ENCODE data around the gene CLIC1.

CLIC1 gene

GRCh38 chr6:31736021-31736767, at the start of gene CLIC1:
TSS of gene CLIC1 (minus strand) at chr6:31736530. CDS start at chr6:31736300, 230 bp downstream.
- Histone ChIP-seq H3K9me3 (no peaks in the 10 kb centered on the region), H3K36me3 (replicated peaks) (peaks cover 40% of the 10 kb centered on the region), H3K27me3 (ENCODE audit: low read depth) (no peaks in the 10 kb centered on the region), H3K4me1 (peaks cover 42% of the 10 kb centered on the region), H3K4me3 (peak within 1 kb of the TSS; percentile 62)
- DNase-seq (ENCODE audit: low spot score in 2 of 2), result peak; percentile 82 to 90
- in situ Hi-C loops (cut with MboI; ENCODE audit: low sequenced_read_pairs), result loop anchor here (5.0 kb wide), 1 partner anchor 96 kb away; no protein-coding TSS in a partner anchor

GRCh38 chr6:31785475-31785874, 49.1 kb upstream of the CLIC1 start:
- H3K4me3 ChIP-seq, result no peak overlapping the region
- no peaks in the 10 kb centered on the region for H3K9me3 ChIP-seq
- no peaks in the 10 kb centered on the region for H3K27me3 ChIP-seq (ENCODE audit: low read depth)
- in situ Hi-C loops (cut with MboI; ENCODE audit: low sequenced_read_pairs), result no loop called here
- peaks cover 85% of the 10 kb centered on the region for H3K36me3 ChIP-seq (replicated peaks)
- no peak for DNase-seq (ENCODE audit: low spot score in 2 of 2)
- no peaks in the 10 kb centered on the region for H3K4me1 ChIP-seq

DNA sequence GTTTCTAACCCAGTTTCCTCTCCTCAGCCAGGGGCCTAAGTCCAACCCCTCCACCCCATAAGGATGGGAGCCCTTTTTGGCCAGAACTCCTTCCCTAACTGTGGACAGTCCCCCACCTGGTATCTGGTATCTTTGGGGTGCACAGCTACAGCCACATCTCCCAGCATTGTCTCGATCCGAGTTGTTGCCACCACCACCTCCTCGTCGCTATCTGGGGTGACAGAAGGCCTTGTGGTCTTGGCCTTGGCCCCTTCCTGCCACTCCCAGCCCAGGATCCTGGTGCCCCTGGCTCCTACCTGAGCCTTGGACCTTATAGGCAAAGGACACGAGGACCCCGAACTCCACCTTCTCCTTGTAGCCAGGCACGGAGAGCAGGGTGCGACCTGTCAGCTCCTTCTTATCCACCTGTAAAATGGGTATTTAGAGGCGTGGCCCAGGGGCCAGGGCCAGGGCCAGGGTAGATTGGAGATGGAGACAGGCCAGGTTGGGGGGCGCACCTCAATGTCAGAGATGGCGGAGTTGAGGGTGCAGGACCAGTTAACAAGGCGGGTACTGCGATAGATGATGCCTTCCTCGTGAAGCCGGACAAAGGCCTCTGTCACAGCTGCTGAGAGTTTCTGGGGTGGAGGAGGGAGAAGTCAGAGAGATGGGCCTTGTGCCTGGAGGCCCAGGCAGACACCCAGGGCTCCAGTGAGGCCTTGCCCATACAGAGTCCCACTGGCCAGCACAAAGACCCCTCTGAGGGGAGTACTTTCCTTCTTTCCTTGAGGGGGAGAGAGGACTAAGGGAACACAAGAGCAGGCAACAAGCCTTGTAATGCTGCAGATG, 48.0 kb upstream of the CLIC1 start:
- in situ Hi-C loops (cut with MboI; ENCODE audit: low sequenced_read_pairs), result no loop called here
- DNase-seq (ENCODE audit: low spot score in 2 of 2), result no peak
- Histone ChIP-seq H3K36me3 (replicated peaks) (peaks cover 87% of the 10 kb centered on the region), H3K27me3 (ENCODE audit: low read depth) (no peaks in the 10 kb centered on the region), H3K9me3 (no peaks in the 10 kb centered on the region), H3K4me3 (no peak overlapping the region), H3K4me1 (no peaks in the 10 kb centered on the region)

DNA sequence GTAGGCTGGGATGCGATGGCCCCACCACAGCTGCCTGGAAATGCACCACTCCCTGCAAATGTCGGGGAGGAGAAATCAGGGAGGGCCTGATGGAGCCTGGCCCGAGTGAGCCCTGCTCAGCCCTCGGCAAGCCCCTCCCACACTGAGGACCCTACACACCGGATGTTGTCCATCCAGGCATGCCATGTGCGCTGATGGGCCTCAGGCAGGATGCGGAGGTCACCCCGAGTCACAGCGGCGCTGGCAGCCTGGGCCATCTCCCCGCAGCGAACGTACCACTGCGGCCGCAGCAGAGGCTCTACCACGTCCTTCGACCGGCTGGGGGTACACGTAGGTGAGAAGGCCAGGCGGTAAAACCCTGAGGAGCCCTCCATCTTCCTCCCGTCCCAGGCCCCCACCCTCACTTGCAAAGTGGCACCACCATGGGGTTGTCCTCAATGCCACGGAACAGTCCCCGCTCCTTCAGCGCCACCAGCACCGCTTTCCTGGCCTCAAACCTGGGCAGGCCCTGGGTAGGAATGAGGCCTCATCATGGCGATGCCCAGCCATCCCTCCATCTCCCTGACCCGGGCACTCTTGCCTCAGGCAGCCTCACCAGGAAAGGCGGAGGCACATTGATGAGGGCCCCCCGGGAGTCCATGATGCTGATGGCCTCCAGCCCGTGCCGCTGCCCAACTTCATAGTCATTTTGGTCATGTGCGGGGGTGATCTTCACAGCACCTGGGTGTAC, 46.0 kb upstream of the CLIC1 start:
- H3K4me3 ChIP-seq, result no peak overlapping the region
- no peak for DNase-seq (ENCODE audit: low spot score in 2 of 2)
- H3K4me1 ChIP-seq, result peaks cover under 1% of the 10 kb centered on the region
- H3K9me3 ChIP-seq, result no peaks in the 10 kb centered on the region
- in situ Hi-C loops (cut with MboI; ENCODE audit: low sequenced_read_pairs), result no loop called here
- H3K27me3 ChIP-seq (ENCODE audit: low read depth), result no peaks in the 10 kb centered on the region
- H3K36me3 ChIP-seq (replicated peaks), result peaks cover 89% of the 10 kb centered on the region

DNA sequence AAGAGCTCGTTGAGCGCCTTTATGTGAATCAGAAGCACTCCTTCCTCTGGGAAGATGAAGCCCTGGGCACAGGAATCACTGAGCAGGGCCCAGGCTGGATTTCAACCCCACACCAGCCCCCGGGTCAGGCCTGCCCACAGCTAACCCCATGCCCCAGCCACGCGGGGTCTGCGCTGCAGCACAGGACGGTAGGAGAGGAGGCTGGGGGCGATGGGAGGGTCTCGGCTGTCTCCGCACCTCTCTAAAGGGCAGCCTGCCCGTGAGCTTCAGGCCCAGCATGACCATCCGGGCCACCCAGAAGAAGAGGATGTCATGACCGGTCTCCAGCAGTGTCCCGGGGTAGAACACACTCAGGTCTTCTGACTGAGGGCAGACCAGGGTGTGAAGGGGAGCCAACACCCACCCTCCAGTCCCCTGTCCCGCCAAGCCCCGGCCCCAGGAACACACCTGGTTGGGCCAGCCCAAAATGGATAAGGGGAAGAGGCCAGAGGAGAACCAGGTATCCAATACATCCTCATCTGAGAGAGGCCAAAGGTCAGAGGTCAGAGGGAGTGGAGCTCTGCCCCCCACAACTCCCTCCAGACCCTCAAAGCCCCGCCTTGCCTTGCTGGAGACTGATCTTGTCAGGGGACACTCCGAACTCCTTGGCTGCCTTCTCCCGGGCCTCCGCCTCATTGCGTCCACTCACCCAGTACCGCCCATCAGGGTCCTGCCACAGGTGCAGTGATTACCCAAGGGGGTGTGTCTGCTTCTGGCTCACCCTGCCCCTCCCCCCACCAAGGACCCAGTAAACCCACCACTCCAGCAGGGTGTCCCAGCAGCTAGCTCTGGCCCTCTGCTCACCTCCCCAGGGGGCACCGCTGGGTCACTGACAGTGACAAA, 45.2 kb upstream of the CLIC1 start:
- Histone ChIP-seq H3K4me1 (peaks cover 6% of the 10 kb centered on the region), H3K4me3 (no peak overlapping the region), H3K36me3 (replicated peaks) (peaks cover 87% of the 10 kb centered on the region), H3K9me3 (no peaks in the 10 kb centered on the region), H3K27me3 (ENCODE audit: low read depth) (no peaks in the 10 kb centered on the region)
- DNase-seq (ENCODE audit: low spot score in 2 of 2), result no peak
- in situ Hi-C loops (cut with MboI; ENCODE audit: low sequenced_read_pairs), result no loop called here

DNA sequence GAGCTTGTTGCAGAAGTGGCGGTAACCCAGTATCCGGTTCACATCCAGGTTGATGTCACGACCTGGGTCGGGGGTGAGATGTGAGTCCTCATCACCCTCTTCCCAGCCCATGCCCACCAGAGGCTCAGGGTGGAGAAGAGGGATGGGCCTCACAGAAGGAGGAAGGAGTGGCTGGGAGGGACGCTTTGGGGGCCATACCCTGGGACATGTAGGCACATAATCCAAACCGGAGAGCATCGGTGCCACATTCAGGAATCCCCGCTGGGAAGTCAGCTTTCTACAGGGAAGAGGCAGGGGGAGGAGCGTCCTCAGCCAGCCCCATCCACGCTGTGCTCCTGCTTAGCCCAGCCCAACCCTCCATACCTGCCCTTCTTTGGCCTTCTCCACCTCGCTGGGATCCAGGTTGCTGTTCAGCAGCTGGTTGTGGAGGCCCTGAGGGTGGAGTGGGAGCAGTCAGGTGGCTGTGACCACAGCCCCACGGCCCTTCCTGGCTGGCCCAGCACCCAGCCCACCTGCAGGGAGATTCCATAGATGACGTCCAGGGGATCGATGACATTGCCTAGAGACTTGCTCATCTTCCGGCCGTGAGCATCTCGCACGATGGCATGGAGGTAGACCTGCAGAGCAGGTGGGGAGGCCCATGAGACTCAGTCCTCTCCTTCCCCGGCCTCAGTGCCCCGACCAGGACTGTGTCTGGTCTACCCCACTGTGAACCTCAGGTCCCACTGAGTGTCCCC, 44.3 kb upstream of the CLIC1 start:
- DNase-seq (ENCODE audit: low spot score in 2 of 2), result no peak
- in situ Hi-C loops (cut with MboI; ENCODE audit: low sequenced_read_pairs), result no loop called here
- H3K36me3 ChIP-seq (replicated peaks), result peaks cover 80% of the 10 kb centered on the region
- no peaks in the 10 kb centered on the region for H3K9me3 ChIP-seq
- H3K4me3 ChIP-seq, result no peak overlapping the region
- peaks cover 6% of the 10 kb centered on the region for H3K4me1 ChIP-seq
- H3K27me3 ChIP-seq (ENCODE audit: low read depth), result no peaks in the 10 kb centered on the region

DNA sequence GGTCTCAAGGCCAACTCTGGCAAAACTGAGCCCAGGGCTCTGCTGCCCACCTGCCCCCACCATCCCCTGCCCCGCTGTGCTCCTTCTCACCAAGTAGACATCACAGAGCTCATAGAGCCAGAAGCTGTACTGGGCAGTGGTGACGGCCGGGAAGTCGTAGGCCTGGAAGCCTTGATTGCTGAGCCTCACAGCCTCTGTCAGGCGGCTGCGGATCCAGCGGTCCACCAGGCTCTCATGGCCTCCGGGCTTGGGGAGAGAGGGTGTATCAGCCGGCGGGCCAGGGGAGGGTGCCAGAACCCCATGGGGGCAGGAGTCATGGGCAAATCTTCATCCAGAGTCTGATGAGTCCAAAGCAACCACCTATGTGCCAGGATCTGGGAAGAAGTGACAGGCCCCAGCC, 43.6 kb upstream of the CLIC1 start:
- no peak overlapping the region for H3K4me3 ChIP-seq
- peaks cover 6% of the 10 kb centered on the region for H3K4me1 ChIP-seq
- in situ Hi-C loops (cut with MboI; ENCODE audit: low sequenced_read_pairs), result no loop called here
- DNase-seq (ENCODE audit: low spot score in 2 of 2), result no peak
- H3K36me3 ChIP-seq (replicated peaks), result peaks cover 72% of the 10 kb centered on the region
- no peaks in the 10 kb centered on the region for H3K9me3 ChIP-seq
- H3K27me3 ChIP-seq (ENCODE audit: low read depth), result no peaks in the 10 kb centered on the region

GRCh38 chr6:31778999-31779885, 42.9 kb upstream of the CLIC1 start:
- Histone ChIP-seq H3K36me3 (replicated peaks) (peaks cover 66% of the 10 kb centered on the region), H3K9me3 (no peaks in the 10 kb centered on the region), H3K4me1 (peaks cover 6% of the 10 kb centered on the region), H3K27me3 (ENCODE audit: low read depth) (no peaks in the 10 kb centered on the region), H3K4me3 (no peak overlapping the region)
- in situ Hi-C loops (cut with MboI; ENCODE audit: low sequenced_read_pairs), result no loop called here
- DNase-seq (ENCODE audit: low spot score in 2 of 2), result no peak

DNA sequence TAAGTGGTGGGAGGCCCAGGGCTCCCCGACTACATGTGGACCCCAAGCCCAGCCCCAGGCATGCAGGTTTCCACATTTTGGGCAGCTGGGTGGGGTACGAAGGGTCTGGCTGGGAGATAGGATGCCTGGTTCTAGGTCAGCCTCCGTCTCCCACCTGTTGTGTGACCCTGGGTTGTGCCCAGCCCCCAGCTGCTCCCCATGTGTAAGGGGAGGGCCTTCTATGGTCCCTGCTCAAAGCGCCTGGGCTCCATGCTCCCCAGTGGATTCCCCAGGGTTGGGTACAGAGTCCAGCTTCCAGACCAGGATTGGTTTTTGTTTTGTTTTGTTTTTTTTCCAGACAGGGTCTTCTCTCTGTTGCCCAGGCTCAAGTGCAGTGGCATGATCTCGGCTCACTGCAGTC, 41.9 kb upstream of the CLIC1 start:
- H3K4me3 ChIP-seq, result no peak overlapping the region
- no peaks in the 10 kb centered on the region for H3K27me3 ChIP-seq (ENCODE audit: low read depth)
- H3K36me3 ChIP-seq (replicated peaks), result peaks cover 55% of the 10 kb centered on the region
- in situ Hi-C loops (cut with MboI; ENCODE audit: low sequenced_read_pairs), result no loop called here
- no peak for DNase-seq (ENCODE audit: low spot score in 2 of 2)
- H3K9me3 ChIP-seq, result no peaks in the 10 kb centered on the region
- peaks cover 6% of the 10 kb centered on the region for H3K4me1 ChIP-seq

DNA sequence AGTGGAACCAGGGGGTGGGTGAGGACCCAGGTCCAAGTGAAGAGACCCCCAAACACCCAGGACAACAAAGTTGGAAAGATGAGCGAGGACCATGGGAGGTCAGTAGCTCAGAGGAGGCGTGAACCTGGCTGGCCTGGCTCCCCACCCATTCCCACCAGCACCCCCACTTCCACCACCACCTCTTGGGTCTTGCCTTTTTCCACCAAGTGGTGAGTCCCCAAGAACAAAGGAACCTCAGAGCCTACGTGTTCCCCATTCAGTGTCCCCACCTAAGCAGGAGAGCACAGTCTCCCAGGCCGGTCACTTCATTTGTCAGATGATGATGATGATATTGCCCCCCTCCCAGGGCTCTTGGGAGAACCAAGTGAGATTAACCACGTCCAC, 41.3 kb upstream of the CLIC1 start:
- no peak overlapping the region for H3K4me3 ChIP-seq
- H3K36me3 ChIP-seq (replicated peaks), result peaks cover 50% of the 10 kb centered on the region
- DNase-seq (ENCODE audit: low spot score in 2 of 2), result no peak
- in situ Hi-C loops (cut with MboI; ENCODE audit: low sequenced_read_pairs), result no loop called here
- H3K27me3 ChIP-seq (ENCODE audit: low read depth), result no peaks in the 10 kb centered on the region
- peaks cover 6% of the 10 kb centered on the region for H3K4me1 ChIP-seq
- no peaks in the 10 kb centered on the region for H3K9me3 ChIP-seq

DNA sequence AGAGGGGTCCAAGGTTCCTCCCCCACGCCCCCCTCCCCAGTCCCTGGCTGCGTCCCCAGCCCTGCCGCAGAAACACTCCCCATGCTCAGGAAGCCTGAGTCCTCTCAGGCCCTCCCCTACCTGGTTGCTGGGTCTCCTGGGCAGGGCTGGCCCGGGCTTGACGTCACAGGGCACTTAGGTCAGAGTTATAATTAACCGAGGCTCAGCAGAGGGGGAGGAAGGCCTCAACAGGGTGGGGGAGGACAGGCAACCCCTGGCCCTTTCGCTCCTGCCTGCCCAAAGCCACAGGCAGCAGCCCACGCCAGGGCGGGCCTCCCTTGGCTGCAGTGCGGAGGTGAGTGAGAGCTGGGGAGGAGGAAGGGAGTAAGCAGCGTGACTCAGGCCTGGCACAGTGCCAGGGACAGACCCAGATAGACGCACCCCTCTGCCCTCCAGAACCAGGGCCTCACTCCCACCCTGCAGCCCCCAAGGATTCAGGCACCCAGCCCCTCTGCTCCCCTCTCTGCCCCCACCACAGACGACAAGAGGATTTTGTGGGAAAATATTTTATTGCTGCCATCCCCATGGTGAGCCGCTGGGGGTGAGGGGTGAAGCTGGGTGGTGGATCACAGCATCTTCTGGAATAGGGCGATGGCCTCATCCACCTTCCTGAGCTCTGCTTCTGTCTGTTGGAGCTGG, 40.8 kb upstream of the CLIC1 start, which contains the start of gene VWA7:
VWA7 (minus strand) TSS at position 340 of the 678 bp plus-strand sequence. CDS start 549 bp downstream, outside the sequence.
- in situ Hi-C loops (cut with MboI; ENCODE audit: low sequenced_read_pairs), result no loop called here
- Histone ChIP-seq H3K4me1 (peaks cover 6% of the 10 kb centered on the region), H3K36me3 (replicated peaks) (peaks cover 45% of the 10 kb centered on the region), H3K9me3 (no peaks in the 10 kb centered on the region), H3K4me3 (no peak within 1 kb of the TSS), H3K27me3 (ENCODE audit: low read depth) (no peaks in the 10 kb centered on the region)
- peak; percentile 26 to 63 for DNase-seq (ENCODE audit: low spot score in 2 of 2)
